Stimulated activated CD4-positive, alpha-beta T cell treated with anti-CD3 and anti-CD28 coated beads, Interleukin-15, amount 100 ng/mL, for 48 hours (primary cell): ENCODE results near the gene GNLY.
A peak's percentile ranks its signal among the peaks of the same experiment; 100 is the strongest.

Experiments
- DNase-seq, 2 donors: peaks; one replicate each; pipeline ENCODE4 v3.0.0-alpha.2; 2020; ENCODE audit warnings: low read depth in 2 of 2

Gene GNLY

GRCh38 chr2:85728883-85729824, 35.0 kb downstream of the GNLY start:
- peak; percentile 41 to 73 for DNase-seq

DNA sequence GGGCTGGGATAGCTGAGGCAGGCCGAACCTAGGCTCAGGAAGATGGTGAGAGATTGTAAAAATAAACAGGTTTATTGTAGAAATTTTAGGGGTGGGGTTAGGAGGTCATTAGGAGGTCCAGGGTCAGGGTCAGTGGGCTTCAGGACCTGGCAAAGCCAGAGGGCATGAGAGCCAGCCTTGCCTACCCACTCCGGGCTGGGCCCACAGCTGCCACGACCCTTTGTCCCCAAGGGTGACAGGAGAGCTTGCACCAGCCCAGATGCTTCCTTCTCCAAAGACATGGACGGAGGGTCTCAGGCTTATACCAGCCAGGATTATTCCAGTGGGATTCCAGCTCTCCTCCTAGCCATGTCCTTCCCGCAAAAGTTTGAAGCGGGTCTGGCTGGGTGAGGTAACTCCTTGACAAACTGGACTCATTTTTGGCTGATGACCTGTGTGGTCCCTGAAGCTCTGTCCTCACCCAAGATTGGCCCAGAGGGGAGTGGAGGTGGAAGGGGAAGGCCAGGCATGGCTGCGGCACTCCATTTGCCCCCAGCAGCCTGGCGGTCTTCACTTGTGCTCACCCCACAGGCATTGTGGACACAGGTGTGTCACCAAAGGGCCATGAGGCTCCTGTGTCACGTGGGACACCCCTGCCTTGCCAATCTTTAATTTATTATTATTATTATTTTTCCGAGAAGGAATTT, 35.8 kb downstream of the GNLY start:
- no peak for DNase-seq

DNA sequence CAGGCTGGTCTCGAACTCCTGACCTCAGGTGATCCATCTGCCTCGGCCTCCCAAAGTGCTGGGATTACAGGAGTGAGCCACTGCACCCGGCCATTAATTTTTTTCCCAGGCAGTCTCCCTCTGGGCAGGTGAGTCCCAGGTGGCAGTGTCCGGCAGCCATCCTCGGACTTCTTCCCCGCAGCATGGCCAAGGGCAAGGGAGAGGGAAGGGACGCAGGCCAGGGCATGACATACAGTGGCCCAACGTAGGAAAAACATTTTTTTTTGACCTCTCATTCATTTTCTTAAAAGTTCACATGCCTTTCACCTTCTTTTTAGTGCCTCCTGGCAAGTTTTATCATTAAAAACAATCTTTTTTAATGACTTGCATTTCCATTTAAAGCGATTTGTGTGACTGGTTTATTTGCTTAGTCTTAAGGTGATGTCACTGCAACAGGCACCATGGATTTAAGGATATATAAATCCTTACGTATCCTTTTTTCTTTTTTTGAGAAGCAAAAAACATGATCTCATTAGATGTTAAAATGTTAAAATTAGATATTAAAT, 36.6 kb downstream of the GNLY start:
- no peak for DNase-seq

- DNase-seq, result no peak
Observed at GRCh38 chr2:85731606-85732005, 37.4 kb downstream of the GNLY start.

GRCh38 chr2:85732467-85733120, 38.4 kb downstream of the GNLY start:
- DNase-seq, result no peak

DNA sequence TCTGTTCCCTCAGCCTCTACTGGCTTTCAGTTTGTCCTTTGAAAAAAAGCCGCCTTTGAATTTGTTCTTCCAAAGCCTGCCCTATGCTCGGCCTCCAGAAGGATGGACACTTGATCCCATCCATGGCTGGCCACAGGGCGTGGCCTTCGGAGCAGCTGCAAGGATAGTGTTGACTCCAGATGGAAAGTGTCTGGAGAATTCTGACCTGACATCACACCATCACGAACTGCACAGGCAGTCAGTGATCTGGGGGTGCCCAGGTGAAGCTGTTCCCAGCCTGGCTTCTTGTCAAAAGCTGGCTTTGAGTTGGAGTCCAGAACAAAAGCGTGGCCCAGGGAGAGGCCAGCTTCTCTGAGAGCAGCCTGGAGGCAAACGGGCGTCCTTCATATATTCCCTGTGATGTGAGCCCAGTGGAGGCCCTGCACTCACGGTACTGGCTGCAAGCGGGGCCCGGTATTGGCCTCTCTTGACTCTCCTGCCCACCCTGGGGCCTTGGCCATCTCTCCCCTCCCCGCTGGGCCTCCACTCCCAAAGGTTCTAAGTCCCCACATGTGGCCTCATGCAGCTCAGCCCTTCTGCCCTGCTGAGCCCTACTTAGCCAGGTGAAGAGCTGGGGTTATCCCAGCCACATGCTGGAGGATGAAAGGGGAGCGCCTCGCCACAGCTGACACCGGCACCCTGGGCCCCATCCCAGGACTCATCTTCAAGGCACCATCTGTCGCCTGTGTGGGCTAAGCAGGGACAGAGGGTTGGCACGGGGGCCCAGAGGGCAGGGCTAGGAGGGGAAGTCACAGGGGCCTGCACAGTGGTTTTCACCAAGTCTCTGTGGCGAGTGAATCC, 39.2 kb downstream of the GNLY start:
- DNase-seq, result no peak

- no peak for DNase-seq
Observed at GRCh38 chr2:85734015-85734414, 39.9 kb downstream of the GNLY start.

- no peak for DNase-seq
Observed at GRCh38 chr2:85734942-85735608, 40.9 kb downstream of the GNLY start.

GRCh38 chr2:85735691-85736090, 41.5 kb downstream of the GNLY start:
- no peak for DNase-seq

DNA sequence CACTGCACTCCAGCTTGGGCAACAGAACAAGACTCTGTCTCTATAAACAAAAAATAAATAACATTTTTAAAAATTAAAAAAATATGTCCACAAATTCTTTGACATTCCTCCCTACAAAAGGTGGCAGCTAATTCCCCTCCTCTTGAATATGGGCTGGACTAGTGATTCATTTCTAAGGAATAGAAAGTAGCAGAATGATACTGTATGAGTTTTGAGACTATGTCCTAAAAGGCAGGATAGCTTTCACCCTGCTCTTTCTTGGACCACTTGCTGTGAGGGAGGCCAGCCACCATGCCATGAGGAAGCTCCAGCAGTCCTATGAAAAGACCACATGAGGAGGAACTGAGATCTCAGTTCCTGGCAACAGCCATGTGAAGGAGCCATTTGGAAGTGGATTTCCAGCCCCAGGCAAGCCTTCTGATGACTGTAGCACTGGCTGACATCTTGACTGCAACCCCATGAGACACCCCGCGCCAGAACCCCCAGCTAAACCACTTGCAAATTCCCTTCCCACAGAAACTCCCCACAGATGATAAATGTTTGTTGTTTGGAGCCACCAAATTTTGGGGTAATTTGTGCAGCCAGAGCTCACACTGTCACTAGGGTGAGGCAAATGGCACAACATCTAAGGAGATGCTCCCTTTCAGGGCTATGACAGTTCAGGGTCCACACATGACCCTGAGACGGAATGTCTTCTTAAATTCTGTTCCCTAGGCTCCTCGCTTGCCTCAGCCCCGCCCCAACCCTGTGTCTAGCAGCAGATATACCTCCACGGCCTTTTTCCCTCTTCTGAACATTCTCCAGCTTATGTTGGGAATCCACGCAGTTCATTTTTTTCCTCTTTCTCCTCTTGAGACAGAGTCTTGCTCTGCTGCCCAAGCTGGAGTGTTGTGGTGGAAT, 42.5 kb downstream of the GNLY start:
- DNase-seq, result no peak

DNA sequence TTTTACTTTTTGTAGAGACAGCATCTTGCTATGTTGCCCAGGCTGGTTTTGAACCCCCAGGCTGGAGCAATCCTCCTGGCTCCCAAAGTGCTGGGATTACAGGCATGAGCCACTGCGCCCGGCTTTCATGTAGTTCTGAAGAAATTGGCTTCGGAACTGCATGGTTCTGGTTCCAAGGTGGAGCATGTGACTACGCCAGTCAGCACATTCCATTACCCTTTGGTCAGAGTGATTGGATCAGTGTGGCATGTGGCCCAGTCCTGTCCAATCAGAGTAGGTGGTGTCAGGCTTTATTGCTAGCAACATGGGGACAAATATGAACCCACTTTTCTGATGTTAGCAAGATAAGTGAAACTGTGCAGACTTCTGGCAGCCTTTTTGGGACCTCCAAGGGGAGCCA, 43.3 kb downstream of the GNLY start:
- DNase-seq, result no peak

DNA sequence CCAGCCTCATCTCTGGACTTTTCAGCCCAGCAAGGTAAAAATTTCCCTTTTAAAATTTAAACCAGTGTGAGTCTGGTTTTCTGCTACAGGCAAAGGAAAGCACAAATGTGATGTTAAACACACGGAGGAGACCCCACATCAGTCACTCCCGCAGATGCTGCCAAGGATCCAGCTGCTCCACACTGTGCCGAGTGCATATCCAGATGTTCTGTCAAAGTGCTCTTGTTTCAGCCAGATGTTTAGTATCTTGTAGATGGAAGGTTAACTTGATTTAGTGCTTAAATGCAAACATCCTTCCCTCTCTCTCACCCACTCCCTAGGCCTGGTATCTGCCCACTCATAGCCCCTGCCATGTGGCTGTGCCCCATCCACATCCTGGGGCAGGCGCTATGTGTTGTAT, 43.8 kb downstream of the GNLY start:
- DNase-seq, result no peak

- no peak for DNase-seq
Observed at GRCh38 chr2:85740193-85740592, 46.0 kb downstream of the GNLY start.

GRCh38 chr2:85741211-85741832, 47.2 kb downstream of the GNLY start:
- no peak for DNase-seq

GRCh38 chr2:85741833-85742455, 47.8 kb downstream of the GNLY start:
- no peak for DNase-seq

DNA sequence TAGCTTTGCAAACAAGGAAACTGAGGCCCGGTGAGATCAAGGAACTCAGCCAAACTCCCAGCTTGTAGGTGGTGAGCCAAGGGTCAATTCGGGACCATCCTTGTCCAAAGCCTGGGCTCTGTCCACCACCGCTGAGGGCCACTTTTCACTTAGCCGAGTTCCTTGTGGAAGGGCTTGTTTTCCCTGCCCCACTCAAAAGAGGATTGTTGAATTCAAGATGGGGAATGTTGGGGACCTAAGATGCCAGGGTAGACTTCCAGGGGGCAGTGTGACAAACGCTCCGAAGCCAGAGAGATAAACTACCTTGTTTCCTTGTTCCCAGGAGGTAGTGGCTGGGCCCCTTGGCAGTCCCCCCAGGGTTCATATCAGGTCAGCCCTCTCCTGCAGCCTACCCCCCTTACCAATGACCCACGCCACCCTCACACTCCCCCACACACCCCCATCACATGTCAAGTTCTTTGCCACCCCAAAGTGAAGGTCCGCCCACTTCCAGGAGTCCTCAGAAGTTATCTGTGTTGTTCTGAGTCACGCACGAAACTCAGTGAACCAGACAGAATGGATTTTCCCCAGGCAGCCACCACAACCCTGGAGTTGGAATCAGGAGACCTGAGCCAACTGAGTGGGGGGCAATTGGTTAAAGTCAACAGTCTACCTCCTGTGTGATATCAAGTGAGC, 49.3 kb downstream of the GNLY start:
- DNase-seq, result no peak

DNA sequence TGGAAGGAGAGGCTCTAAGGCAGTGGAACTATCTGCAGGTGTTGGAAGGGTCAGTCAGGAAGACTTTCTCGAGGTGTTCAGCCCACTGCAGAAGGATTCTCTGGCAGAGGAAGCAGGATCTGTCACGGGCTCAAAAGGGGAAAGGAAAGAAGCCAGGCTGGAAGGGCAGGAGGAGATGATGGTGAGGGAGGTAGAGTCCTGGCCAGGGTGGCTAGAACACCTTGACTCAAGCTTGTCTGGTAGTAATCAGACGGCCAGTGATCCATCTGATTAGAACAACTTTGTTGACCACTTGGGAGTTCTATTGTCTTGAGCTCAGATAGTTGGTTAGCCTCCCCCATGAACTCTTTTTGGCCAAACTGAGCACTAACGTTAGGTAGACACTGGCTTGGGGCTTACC, 49.9 kb downstream of the GNLY start:
- no peak for DNase-seq
